Activated naive CD8-positive, alpha-beta T cell treated with anti-CD3 and anti-CD28 coated beads, Interleukin-2, amount 50 U/mL, for 24 hours (primary cell): ENCODE measurements around the gene ZNF675.
"Not testable (repeated sequence)": the region's sequence is repeated elsewhere in the genome, so short reads cannot be mapped to it uniquely, and the experiment has no call there.

Experiments used
- ATAC-seq: fragments of 150-1000 bp; cut with Tn5 transposase; one replicate; pipeline ENCODE4 v1.10.0; 2021
- DNase-seq: peaks from one replicate; pipeline ENCODE4 v3.0.0; 2021
- H3K27ac Mint-ChIP-seq: one replicate; pipeline ENCODE4 v1.8.0; 2021; ENCODE audit warnings: mild to moderate bottlenecking, mixed read lengths
- H3K27me3 Mint-ChIP-seq: one replicate; pipeline ENCODE4 v1.8.0; 2021; ENCODE audit warnings: mixed read lengths
- H3K36me3 Mint-ChIP-seq: one replicate; pipeline ENCODE4 v1.8.0; 2021; ENCODE audit warnings: low read depth, mixed read lengths
- H3K4me1 Mint-ChIP-seq: one replicate; pipeline ENCODE4 v1.8.0; 2021; ENCODE audit warnings: mixed read lengths
- H3K4me3 Mint-ChIP-seq: one replicate; pipeline ENCODE4 v1.8.0; 2021; ENCODE audit warnings: mild to moderate bottlenecking, moderate library complexity, mixed read lengths
- H3K9me3 Mint-ChIP-seq: one replicate; pipeline ENCODE4 v1.8.0; 2021; ENCODE audit warnings: mixed read lengths

Gene ZNF675

DNA sequence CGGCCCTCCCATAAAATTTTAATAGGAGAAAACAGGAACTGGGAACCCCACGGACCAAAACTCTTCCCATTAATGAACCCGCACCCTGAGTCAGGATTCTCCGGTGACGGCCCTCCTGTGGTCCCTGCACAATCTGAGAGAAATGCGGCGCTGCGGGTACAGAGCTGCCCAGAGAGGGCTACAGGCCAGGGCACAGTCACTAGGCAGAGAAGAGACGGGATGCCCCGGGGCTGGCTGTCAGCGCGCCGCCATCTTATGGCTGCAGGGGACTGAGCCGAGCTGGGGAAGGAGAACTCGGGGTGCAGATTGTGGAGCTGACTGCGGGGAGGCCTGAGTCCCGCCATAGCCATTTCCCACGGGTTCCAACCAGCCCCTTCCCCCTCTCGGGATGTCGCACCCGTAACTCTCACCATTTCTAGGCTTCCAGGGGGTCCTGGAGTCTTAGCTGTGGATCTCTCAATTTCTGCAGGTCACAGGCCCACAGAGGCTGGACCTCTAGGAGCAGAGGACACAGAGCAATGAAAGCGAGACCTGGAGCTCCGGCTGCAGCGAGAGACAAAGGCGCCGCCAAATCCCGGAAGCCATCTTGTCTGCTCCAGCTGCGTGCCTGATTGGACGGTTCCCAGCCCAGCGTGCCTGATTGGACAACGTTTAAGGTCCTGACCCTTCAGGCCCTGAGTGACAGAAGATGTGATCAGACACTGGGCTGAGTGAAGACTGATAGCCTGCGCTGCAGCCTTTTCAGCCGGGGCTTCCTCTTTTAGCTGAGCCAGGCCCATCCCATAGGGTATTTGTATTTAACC, at the start of gene ZNF675:
ZNF675 (minus strand) TSS at position 592 of the 803 bp plus-strand sequence; CDS start at position 413, 179 bp downstream.
- H3K27me3 Mint-ChIP-seq = no peaks in the 10 kb centered on the region
- peak within 1 kb of the TSS; percentile 96 for H3K4me3 Mint-ChIP-seq
- ATAC-seq (peak; percentile 96), DNase-seq (peak; percentile 86)
- peaks cover 36% of the 10 kb centered on the region for H3K36me3 Mint-ChIP-seq
- H3K9me3 Mint-ChIP-seq = no peaks in the 10 kb centered on the region
- H3K27ac Mint-ChIP-seq = peak within 1 kb of the TSS; percentile 93
- peaks cover 52% of the 10 kb centered on the region for H3K4me1 Mint-ChIP-seq

DNA sequence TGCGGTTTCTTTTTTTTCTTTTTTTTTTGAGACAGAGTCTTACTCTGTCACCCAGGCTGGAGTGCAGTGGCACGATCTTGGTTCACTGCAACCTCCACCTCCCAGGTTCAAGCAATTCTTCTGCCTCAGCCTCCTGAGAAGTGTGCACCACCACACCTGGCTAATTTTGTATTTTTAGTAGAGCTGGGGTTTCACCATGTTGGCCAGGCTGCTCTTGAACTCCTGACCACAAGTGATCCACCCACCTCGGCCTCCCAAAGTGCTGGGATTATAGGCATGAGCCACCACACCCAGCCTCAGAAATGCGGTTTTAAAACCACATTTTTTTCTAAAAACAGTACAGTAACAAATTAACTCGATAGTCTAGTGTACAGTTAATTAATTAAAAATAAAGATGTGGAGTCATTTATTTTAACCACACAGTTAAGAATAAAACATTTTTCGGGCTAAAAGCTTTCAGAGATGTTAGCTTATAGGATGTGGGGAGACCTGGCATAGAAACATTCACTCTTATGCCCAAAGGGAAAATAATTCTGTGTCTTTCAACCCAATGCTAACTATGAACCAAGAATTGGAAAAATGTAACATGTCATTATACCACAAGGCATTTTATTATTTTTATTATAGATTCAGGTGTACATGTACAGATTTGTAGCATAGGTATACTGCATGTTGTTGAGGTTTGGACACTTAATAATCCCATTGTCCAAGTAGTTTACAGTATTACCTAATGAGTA, 43.9 kb upstream of the ZNF675 start:
- H3K9me3 Mint-ChIP-seq = peaks cover 27% of the 10 kb centered on the region
- not testable (repeated sequence) for H3K4me1 Mint-ChIP-seq, H3K27ac Mint-ChIP-seq, H3K27me3 Mint-ChIP-seq, H3K36me3 Mint-ChIP-seq, DNase-seq, ATAC-seq, H3K4me3 Mint-ChIP-seq

DNA sequence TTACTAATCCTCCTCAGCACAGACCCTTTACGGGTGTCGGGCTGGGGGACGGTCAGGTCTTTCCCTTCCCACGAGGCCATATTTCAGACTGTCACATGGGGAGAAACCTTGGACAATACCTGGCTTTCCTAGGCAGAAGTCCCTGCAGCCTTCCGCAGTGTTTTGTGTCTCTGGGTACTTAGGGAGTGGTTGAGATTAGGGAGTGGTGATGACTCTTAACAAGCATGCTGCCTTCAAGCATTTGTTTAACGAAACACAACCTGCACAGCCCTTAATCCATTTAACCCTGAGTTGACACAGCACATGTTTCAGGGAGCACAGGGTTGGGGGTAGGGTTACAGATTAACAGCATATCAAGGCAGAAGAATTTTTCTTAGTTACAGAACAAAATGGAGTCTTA, 37.1 kb upstream of the ZNF675 start:
- not testable (repeated sequence) for H3K27ac Mint-ChIP-seq, H3K4me1 Mint-ChIP-seq, H3K4me3 Mint-ChIP-seq, ATAC-seq, H3K36me3 Mint-ChIP-seq, DNase-seq
- Mint-ChIP-seq H3K27me3 (peaks cover 10% of the 10 kb centered on the region), H3K9me3 (peaks cover 17% of the 10 kb centered on the region)

DNA sequence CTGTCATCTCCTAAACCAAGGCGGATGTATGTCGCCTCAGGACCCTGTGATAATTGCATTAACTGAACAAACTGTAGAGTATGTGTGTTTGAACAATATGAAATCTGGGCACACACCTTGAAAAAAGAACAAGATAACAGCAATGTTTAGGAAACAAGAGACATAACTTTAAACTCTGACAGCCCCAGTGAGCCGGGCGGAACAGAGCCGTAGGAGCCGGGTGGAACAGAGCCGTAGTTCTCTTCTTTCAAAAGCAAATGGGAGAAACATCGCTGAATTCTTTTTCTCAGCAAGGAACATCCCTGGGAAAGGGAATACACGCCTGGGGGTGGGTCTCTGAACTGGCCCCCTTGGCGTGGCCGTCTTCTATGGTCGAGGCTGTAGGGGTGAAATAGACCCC, 31.8 kb upstream of the ZNF675 start:
- no peak overlapping the region for H3K4me3 Mint-ChIP-seq
- H3K9me3 Mint-ChIP-seq = peaks cover 11% of the 10 kb centered on the region
- peaks cover 9% of the 10 kb centered on the region for H3K4me1 Mint-ChIP-seq
- H3K36me3 Mint-ChIP-seq = no peaks in the 10 kb centered on the region
- no peak for ATAC-seq
- DNase-seq = no peak
- H3K27me3 Mint-ChIP-seq = peaks cover 13% of the 10 kb centered on the region
- H3K27ac Mint-ChIP-seq = no peak overlapping the region

GRCh38 chr19:23716792-23717191, 29.8 kb upstream of the ZNF675 start:
- no peaks in the 10 kb centered on the region for H3K36me3 Mint-ChIP-seq
- no peak for ATAC-seq
- peaks cover 11% of the 10 kb centered on the region for H3K9me3 Mint-ChIP-seq
- peaks cover 9% of the 10 kb centered on the region for H3K4me1 Mint-ChIP-seq
- H3K27ac Mint-ChIP-seq = no peak overlapping the region
- no peak for DNase-seq
- H3K4me3 Mint-ChIP-seq = no peak overlapping the region
- H3K27me3 Mint-ChIP-seq = peaks cover 13% of the 10 kb centered on the region

- no peak for ATAC-seq
- H3K27ac Mint-ChIP-seq = no peak overlapping the region
- H3K4me3 Mint-ChIP-seq = no peak overlapping the region
- no peaks in the 10 kb centered on the region for H3K4me1 Mint-ChIP-seq
- no peaks in the 10 kb centered on the region for H3K36me3 Mint-ChIP-seq
- H3K9me3 Mint-ChIP-seq = peaks cover 6% of the 10 kb centered on the region
- H3K27me3 Mint-ChIP-seq = no peaks in the 10 kb centered on the region
- DNase-seq = no peak
Measured at GRCh38 chr19:23709347-23709746, 22.3 kb upstream of the ZNF675 start.

DNA sequence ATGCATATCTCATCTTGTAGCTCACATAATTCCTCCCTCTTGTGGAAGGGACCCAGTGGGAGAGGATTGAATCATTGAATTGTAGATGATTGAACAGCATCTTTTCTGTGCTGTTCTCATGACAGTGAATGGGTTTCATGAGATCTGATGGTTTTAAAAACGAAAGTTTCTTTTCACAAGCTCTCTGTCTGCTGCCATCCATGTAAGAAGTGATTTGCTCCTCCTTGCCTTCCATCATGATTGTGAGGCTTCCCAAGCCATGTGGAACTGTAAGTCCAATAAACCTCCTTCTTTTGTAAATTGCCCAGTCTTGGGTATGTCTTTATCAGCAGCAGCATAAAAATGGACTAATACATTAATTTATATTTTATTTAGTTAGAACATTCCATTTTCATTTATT, 19.6 kb upstream of the ZNF675 start:
- H3K36me3 Mint-ChIP-seq = no peaks in the 10 kb centered on the region

DNA sequence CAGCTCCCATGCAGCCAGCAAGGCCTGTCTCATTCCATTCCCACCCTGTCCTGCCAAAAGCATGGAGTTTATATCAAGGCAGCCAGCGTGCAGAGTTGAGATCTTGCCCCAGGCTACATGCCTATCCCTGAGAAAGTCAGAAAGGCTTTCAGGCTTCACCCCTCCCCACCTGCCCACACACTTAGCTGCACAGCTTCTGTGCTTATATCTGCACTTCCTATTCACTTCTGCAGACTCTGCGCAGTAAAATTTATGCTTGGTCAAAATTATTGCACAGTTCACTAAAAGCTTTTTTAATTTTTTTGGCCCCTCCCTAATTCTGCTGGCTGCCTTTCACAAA, 12.5 kb upstream of the ZNF675 start:
- Mint-ChIP-seq H3K36me3 (peaks cover 2% of the 10 kb centered on the region), H3K4me3 (peak overlapping the region; percentile 25), H3K4me1 (no peaks in the 10 kb centered on the region), H3K27ac (no peak overlapping the region), H3K9me3 (peaks cover 20% of the 10 kb centered on the region), H3K27me3 (no peaks in the 10 kb centered on the region)
- no peak for ATAC-seq
- DNase-seq = no peak

More for the DNA sequence above, 19.6 kb upstream of the ZNF675 start:
- peaks cover 15% of the 10 kb centered on the region for H3K9me3 Mint-ChIP-seq
- H3K4me1 Mint-ChIP-seq = no peaks in the 10 kb centered on the region
- no peak overlapping the region for H3K27ac Mint-ChIP-seq
- no peak for ATAC-seq
- no peak for DNase-seq
- H3K27me3 Mint-ChIP-seq = no peaks in the 10 kb centered on the region
- no peak overlapping the region for H3K4me3 Mint-ChIP-seq

- H3K27ac Mint-ChIP-seq = no peak overlapping the region
- H3K9me3 Mint-ChIP-seq = peaks cover 20% of the 10 kb centered on the region
- DNase-seq = no peak
- peak overlapping the region; percentile 25 for H3K4me3 Mint-ChIP-seq
- ATAC-seq = peak; percentile 33
- no peaks in the 10 kb centered on the region for H3K4me1 Mint-ChIP-seq
- peaks cover 2% of the 10 kb centered on the region for H3K36me3 Mint-ChIP-seq
- H3K27me3 Mint-ChIP-seq = no peaks in the 10 kb centered on the region
Measured at GRCh38 chr19:23698711-23699520, 11.9 kb upstream of the ZNF675 start.

GRCh38 chr19:23692937-23693336, 5.9 kb upstream of the ZNF675 start:
- H3K27me3 Mint-ChIP-seq, H3K4me3 Mint-ChIP-seq, H3K36me3 Mint-ChIP-seq, H3K27ac Mint-ChIP-seq, ATAC-seq, DNase-seq: not testable (repeated sequence)
- peaks cover 11% of the 10 kb centered on the region for H3K4me1 Mint-ChIP-seq
- H3K9me3 Mint-ChIP-seq = peaks cover 13% of the 10 kb centered on the region

- no peaks in the 10 kb centered on the region for H3K27me3 Mint-ChIP-seq
- ATAC-seq = no peak
- peaks cover 25% of the 10 kb centered on the region for H3K4me1 Mint-ChIP-seq
- no peak overlapping the region for H3K4me3 Mint-ChIP-seq
- peaks cover 86% of the 10 kb centered on the region for H3K36me3 Mint-ChIP-seq
- no peak for DNase-seq
- peaks cover 44% of the 10 kb centered on the region for H3K9me3 Mint-ChIP-seq
- no peak overlapping the region for H3K27ac Mint-ChIP-seq
Measured at GRCh38 chr19:23673132-23673531, 13.9 kb downstream of the ZNF675 start.

GRCh38 chr19:23668606-23669005, 18.4 kb downstream of the ZNF675 start:
- not testable (repeated sequence) for H3K4me1 Mint-ChIP-seq, H3K27ac Mint-ChIP-seq, ATAC-seq, H3K4me3 Mint-ChIP-seq, H3K27me3 Mint-ChIP-seq, DNase-seq
- peaks cover 94% of the 10 kb centered on the region for H3K36me3 Mint-ChIP-seq
- H3K9me3 Mint-ChIP-seq = peaks cover 43% of the 10 kb centered on the region

- no peak overlapping the region for H3K4me3 Mint-ChIP-seq
- H3K27ac Mint-ChIP-seq = no peak overlapping the region
- DNase-seq = no peak
- no peaks in the 10 kb centered on the region for H3K4me1 Mint-ChIP-seq
- peaks cover 93% of the 10 kb centered on the region for H3K36me3 Mint-ChIP-seq
- no peak for ATAC-seq
- peaks cover 44% of the 10 kb centered on the region for H3K9me3 Mint-ChIP-seq
- H3K27me3 Mint-ChIP-seq = no peaks in the 10 kb centered on the region
Measured at GRCh38 chr19:23665651-23666410, 21.2 kb downstream of the ZNF675 start.

DNA sequence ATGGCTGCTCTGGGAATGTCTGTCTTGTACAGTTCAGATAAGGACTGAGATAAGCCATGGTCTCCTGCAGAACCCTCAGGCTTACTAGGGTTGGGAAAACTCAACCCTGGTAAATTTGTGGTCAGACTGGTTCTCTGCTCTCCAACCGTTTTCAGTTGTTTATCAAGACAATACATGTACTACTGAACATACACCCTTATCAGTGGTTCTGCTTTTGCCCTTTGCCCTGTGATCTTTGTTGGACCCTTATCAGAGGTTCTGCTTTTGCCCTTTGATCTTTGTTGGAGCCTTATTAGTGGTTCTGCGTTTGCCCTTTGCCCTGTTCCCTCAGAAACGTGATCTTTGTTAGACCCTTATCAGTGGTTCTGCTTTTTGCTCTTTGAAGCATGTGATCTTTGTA, 37.2 kb downstream of the ZNF675 start:
- not testable (repeated sequence) for H3K4me1 Mint-ChIP-seq, H3K27ac Mint-ChIP-seq, DNase-seq, H3K4me3 Mint-ChIP-seq, H3K27me3 Mint-ChIP-seq, ATAC-seq
- Mint-ChIP-seq H3K9me3 (peaks cover 54% of the 10 kb centered on the region), H3K36me3 (peaks cover 32% of the 10 kb centered on the region)
